ENCODE measurements around the gene NKAIN2. TPM values are rescaled to one million over a fixed set of nuclear protein-coding genes. Genes with fewer than 3 reads are reported as not detected.

NKAIN2 gene
- total RNA-seq, 1 experiment from 2014 or later = 0.15 TPM

GRCh38 chr6:123808556-123808955 lies 4.9 kb downstream of the NKAIN2 start:
- no peak for DNase-seq (ENCODE audit: low read depth)

GRCh38 chr6:123810214-123810613 lies 6.5 kb downstream of the NKAIN2 start:
- no peak for DNase-seq (ENCODE audit: low read depth)

- no peak for DNase-seq (ENCODE audit: low read depth)
Observed at GRCh38 chr6:123810948-123811347, 7.3 kb downstream of the NKAIN2 start.

- DNase-seq (ENCODE audit: low read depth) = no peak
Observed at GRCh38 chr6:123811378-123811777, 7.7 kb downstream of the NKAIN2 start.

GRCh38 chr6:123812621-123813020 lies 9.0 kb downstream of the NKAIN2 start:
- no peak for DNase-seq (ENCODE audit: low read depth)

- no peak for DNase-seq (ENCODE audit: low read depth)
Observed at GRCh38 chr6:123821112-123821511, 17.4 kb downstream of the NKAIN2 start.

GRCh38 chr6:123829302-123829953 lies 25.8 kb downstream of the NKAIN2 start:
- peak; percentile 10 for DNase-seq (ENCODE audit: low read depth)

GRCh38 chr6:123830120-123830519 lies 26.5 kb downstream of the NKAIN2 start:
- DNase-seq (ENCODE audit: low read depth) = no peak

GRCh38 chr6:123838505-123839234 lies 35.0 kb downstream of the NKAIN2 start:
- DNase-seq (ENCODE audit: low read depth) = no peak

GRCh38 chr6:123841067-123841896 lies 37.6 kb downstream of the NKAIN2 start:
- DNase-seq (ENCODE audit: low read depth) = no peak

GRCh38 chr6:123844011-123844410 lies 40.3 kb downstream of the NKAIN2 start:
- no peak for DNase-seq (ENCODE audit: low read depth)

- no peak for DNase-seq (ENCODE audit: low read depth)
Observed at GRCh38 chr6:123848347-123848746, 44.7 kb downstream of the NKAIN2 start.

GRCh38 chr6:123849406-123849805 lies 45.7 kb downstream of the NKAIN2 start:
- DNase-seq (ENCODE audit: low read depth) = no peak

- no peak for DNase-seq (ENCODE audit: low read depth)
Observed at GRCh38 chr6:123850555-123850954, 46.9 kb downstream of the NKAIN2 start.

GRCh38 chr6:123854201-123854600 lies 50.5 kb downstream of the NKAIN2 start:
- no peak for DNase-seq (ENCODE audit: low read depth)

GRCh38 chr6:123855506-123855905 lies 51.8 kb downstream of the NKAIN2 start:
- no peak for DNase-seq (ENCODE audit: low read depth)

- no peak for DNase-seq (ENCODE audit: low read depth)
Observed at GRCh38 chr6:123859291-123859690, 55.6 kb downstream of the NKAIN2 start.

- no peak for DNase-seq (ENCODE audit: low read depth)
Observed at GRCh38 chr6:123869334-123869733, 65.7 kb downstream of the NKAIN2 start.

- DNase-seq (ENCODE audit: low read depth) = no peak
Observed at GRCh38 chr6:123873974-123874373, 70.3 kb downstream of the NKAIN2 start.

GRCh38 chr6:123875784-123876183 lies 72.1 kb downstream of the NKAIN2 start:
- no peak for DNase-seq (ENCODE audit: low read depth)

GRCh38 chr6:123879749-123880148 lies 76.1 kb downstream of the NKAIN2 start:
- no peak for DNase-seq (ENCODE audit: low read depth)

GRCh38 chr6:123888771-123889513 lies 85.3 kb downstream of the NKAIN2 start:
- no peak for DNase-seq (ENCODE audit: low read depth)

Measured in M059J (cell line).